Activated naive CD4-positive, alpha-beta T cell (primary cell): ENCODE measurements around the gene RNF4.

Experiments
- DNase-seq, 4 experiments: peaks; one replicate each; lab custom pipeline; 2025; lab: John Stamatoyannopoulos, UW

RNF4 gene

GRCh38 chr4:2437475-2438215, 31.3 kb upstream of the RNF4 start:
- DNase-seq, result no peak

- DNase-seq, result no peak
Observed at GRCh38 chr4:2438822-2439718, 29.8 kb upstream of the RNF4 start.

DNA sequence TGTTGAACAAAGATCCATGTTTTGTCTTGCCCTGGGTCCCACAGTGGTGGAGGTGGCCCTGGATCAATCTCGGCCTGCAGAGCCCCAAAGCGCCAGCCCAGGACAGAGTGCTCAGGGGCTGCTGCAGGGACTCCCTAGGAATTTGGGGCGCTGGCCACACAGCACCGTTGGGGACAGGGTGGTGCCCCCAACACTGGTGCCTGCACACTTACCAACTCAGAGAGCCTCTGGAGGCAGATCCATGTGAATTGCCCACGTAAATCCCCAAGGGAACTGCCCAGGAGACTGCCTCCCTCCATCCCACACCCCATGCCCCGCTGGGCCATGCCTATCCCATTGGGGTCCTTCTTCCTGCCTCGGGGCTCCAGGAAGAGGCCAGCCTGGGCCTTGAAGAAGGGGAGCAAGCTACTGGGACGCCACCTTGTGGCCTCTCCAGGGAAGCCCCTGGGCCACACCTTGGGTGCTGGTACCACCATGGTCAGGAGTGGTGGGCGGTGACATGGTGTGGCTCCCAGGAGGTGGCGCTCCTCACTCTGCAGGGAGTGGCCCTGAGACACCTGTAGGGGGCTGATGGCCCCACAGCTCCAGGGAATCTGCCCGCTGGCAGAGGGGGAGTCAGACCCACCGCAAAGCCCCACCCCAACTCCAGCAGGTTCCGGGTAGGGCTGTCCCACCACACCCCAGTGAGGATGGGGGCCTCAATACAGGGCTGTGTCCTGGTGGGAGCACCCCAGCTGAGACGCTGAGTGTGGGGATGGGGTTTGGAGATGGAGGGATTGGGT, 27.3 kb upstream of the RNF4 start:
- peak in 2 of 4 experiments; percentile 19 to 60 for DNase-seq

GRCh38 chr4:2442175-2442993, 26.5 kb upstream of the RNF4 start:
- no peak for DNase-seq

- DNase-seq, result no peak
Observed at GRCh38 chr4:2443061-2443730, 25.7 kb upstream of the RNF4 start.

DNA sequence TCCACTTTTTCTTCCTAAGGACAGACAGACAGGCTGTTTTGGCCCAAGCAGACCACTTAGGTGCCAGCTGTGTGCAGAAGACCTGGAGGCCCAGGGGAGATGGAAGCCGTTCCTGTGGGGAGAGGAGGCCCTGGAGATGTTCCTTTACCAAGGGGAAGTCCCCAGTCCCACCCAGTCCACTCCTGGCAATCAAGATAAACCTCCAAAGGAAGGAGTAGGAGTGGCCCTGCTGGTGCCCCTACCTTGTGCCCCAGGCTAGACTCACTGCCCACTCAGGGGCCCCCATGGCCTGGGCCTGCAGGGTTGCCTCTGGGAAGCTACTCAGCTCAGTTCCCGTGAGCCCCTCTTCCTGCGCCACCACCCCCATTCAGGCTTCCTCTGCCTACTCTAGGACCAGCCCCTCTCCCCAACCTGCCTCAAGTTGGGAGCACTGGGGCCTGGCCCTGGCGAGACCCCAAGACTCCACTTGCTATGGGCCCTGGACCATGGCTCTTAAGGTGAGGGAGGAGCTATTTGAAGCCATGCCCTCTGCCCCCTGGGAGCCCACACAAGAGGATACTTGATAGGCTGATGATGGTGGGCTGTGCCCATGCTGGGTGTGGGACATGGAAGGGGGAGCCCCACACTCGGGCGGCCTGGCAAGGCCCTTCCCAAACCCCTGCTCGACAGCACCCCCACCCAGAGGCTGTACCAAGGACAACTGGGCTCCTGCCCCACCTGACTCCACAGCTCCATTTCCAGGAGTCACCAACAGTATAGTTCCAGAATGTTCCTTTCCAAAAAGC, 24.8 kb upstream of the RNF4 start:
- no peak for DNase-seq

- no peak for DNase-seq
Observed at GRCh38 chr4:2445130-2445529, 23.8 kb upstream of the RNF4 start.

DNA sequence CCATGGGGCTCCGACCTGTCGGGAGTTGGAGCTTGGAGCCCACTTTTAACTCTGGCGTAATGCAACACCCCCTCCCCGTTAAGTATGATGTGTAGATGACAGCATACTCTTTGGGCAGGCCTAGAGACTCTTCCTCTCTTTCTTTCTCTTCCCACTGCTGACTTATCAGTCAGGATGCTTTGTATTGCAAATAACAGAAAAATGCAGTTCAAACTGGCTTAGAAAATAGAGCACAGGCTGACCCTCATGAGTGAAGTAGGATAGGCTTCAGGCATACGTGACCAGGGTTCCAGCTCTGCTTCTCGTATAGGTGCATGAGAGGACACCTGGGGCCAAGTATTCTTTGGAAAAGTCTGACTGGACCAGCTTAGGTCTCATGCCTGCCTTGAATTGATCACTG, 23.3 kb upstream of the RNF4 start:
- no peak for DNase-seq

DNA sequence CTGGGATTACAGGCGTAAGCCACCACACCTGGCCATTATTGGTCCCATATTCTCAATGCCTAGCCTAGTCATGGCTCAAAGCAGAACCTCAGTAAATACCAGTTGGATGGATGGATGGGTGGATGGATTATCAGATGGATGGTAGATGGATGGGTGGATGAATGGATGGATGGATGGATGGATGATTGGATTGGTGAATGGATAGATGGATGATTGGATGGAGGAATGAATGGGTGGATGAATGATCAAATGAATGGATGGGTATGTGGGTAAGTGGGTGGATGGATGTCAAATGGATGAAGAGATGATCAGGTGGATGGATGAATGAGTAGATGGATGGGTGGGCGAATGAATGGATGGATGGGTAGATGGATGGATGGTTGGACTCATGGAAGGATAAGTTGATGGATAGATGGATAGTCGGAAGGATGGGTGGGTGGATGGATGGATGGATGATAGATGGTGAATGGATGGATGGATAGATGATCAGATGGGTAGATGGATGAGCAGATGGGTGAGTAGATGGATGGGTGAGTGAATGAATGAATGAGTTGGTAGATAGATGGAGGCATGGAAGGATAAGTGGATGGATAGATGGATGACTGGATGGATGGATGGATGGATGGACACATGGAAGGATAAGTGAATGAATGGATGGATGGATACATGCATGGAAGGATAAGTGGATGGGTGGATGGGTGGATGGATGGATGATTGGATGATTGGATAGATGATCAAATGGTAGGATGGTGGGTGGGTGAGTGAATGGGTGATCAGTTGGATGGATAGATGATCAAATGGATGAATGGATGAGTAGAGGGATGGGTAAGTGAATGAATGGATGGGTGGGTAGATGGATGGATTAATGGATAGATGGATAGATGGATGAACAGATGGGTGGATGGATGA, 22.0 kb upstream of the RNF4 start:
- DNase-seq, result no peak

- no peak for DNase-seq
Observed at GRCh38 chr4:2448589-2448988, 20.3 kb upstream of the RNF4 start.

- DNase-seq, result no peak
Observed at GRCh38 chr4:2449051-2449450, 19.9 kb upstream of the RNF4 start.

GRCh38 chr4:2449511-2450392, 19.2 kb upstream of the RNF4 start:
- no peak for DNase-seq

- no peak for DNase-seq
Observed at GRCh38 chr4:2450394-2451035, 18.4 kb upstream of the RNF4 start.

DNA sequence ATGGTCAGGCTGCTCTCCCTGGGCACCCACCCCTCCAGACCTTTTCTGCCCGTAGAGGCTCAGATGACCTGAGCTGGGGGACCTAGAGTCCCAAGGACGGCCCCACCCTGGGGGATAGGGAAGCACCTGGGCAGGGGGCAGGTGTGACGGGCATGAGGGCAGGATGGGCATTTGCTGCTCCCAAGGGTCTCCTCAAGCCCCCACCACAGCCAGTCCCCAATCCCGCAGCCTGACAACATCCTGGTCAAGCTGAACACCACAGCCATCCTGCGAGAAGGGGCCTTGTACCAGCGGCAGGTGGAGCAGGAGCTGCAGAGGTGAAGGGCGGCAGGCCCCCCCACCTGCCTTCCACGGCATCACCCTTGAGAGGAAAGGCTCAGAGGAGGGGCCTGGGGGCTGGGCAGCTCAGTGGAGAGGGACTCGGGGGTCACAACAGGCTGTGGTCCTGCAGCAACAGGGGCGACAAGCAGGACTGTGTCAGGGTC, 17.8 kb upstream of the RNF4 start:
- DNase-seq, result no peak

DNA sequence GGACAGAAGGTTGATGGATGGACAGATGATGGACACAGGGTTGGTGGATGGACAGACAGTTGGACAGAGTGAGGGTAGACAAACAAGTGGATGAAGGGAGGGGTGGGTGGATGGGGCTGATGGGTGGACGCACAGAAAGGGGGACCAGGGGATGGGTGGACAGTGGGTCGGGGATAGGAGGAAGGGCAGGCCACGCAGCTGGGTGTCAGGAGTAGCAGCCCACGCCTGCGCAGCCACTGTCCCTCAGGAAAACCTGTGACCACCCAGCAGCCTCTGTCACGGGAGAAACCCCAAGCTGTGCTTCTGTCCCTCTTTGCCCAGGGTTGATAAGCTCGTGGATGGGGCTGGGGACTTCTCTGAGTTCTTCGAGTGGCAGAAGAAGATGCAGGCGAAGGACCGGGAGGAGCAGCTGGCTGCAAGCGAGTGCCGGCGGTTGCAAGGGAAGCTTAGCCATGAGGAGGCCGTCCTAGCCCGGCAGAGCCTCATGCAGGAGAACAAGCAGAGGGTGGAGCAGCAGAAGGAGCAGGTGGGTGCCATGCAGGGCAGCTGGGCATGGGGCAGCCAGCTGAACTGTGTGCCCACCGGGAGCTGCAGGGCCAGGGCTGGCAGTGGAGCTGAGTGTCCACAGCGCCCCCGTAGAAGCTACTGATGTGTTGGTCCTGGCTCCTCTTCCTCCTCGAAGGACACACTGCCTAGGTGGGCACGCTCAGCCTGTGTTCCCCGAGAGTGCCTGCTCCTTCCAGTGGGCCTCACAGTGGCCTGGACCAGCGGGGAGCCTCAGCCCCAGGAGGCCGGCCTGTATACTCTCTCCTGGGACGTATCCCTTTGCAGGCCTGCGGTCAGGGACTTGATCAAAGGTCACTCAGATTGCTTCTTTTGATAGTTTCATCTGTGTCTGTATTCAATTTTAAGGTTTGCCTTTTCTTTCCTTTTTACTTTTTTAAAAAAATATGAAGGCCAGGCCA, 16.8 kb upstream of the RNF4 start:
- DNase-seq, result no peak
